Vagina (tissue), 2 donors: ENCODE measurements around the gene KPNB1. TPM values are rescaled to one million over a fixed set of nuclear protein-coding genes. Genes with fewer than 3 reads are reported as not detected.

ENCODE experiments used
- DNase-seq, 2 donors: peaks; one replicate each; pipeline ENCODE4 v3.0.0-alpha.2; 2017; ENCODE audit errors: extremely low spot score in 2 of 2
- H3K27ac ChIP-seq: fragments of 200-600 bp; sonication (generic); one replicate; pipeline ENCODE4 v1.5.1; 2019
- H3K27me3 ChIP-seq: fragments of 200-600 bp; sonication (generic); one replicate; pipeline ENCODE4 v1.5.1; 2019
- H3K36me3 ChIP-seq, 2 donors: fragments of 200-600 bp; sonication (generic); one replicate each; pipeline ENCODE4 v1.5.1; 2017 to 2019
- H3K4me1 ChIP-seq: fragments of 200-600 bp; sonication (generic); one replicate; pipeline ENCODE4 v1.5.1; 2019
- H3K4me3 ChIP-seq, 2 donors: fragments of 200-600 bp; sonication (generic); 1 replicate in 1 of 2; 2 replicates in 1 of 2; pipeline ENCODE4 v1.5.1; 2016 to 2019
- H3K9me3 ChIP-seq: fragments of 200-600 bp; sonication (generic); one replicate; pipeline ENCODE4 v1.5.1; 2019
- POLR2A ChIP-seq, 2 donors: fragments of 450-650 bp; IDR thresholded peaks; one replicate each; pipeline ENCODE4 v1.6.1; 2017; ENCODE audit warnings: antibody characterized with exemption in 2 of 2, mild to moderate bottlenecking in 2 of 2, moderate library complexity in 2 of 2
- POLR2AphosphoS5 ChIP-seq, 2 donors: sonication (generic); formaldehyde crosslinking; IDR thresholded peaks; one replicate each; pipeline ENCODE4 v1.9.0; 2017; ENCODE audit warnings: antibody characterized with exemption in 2 of 2, mild to moderate bottlenecking in 2 of 2, low read depth in 1 of 2; ENCODE audit not compliant: insufficient read depth in 1 of 2
- intact Hi-C: fragments of 100-400 bp; cut with DNase I; formaldehyde crosslinking; loops from one replicate; pipeline ENCODE4 v1.15.1; 2023
- total RNA-seq: library from RNA; depleted of rRNA; stranded (reverse); fragments of >200 nt; gene quantifications from one replicate; pipeline ENCODE4 v1.2.3, GENCODE V29; 2016
- TF ChIP-seq, protein P1 (sequence below), 3 experiments: fragments of 450-650 bp in 2 of 3; fragments of 200-600 bp in 1 of 3; sonication (generic) in 1 of 3; IDR thresholded peaks; one replicate each; pipeline ENCODE4 v1.5.1; 2017 to 2019; ENCODE audit warnings: antibody characterized with exemption in 3 of 3, mild to moderate bottlenecking in 2 of 3, moderate library complexity in 2 of 3

The KPNB1 gene
- total RNA-seq, 1 donor from 2014 or later, result 157 TPM

GRCh38 chr17:47696717-47697642 lies 47.3 kb downstream of the KPNB1 start:
- no peaks in the 10 kb centered on the region for H3K27me3 ChIP-seq
- TF ChIP-seq, protein P1, sequence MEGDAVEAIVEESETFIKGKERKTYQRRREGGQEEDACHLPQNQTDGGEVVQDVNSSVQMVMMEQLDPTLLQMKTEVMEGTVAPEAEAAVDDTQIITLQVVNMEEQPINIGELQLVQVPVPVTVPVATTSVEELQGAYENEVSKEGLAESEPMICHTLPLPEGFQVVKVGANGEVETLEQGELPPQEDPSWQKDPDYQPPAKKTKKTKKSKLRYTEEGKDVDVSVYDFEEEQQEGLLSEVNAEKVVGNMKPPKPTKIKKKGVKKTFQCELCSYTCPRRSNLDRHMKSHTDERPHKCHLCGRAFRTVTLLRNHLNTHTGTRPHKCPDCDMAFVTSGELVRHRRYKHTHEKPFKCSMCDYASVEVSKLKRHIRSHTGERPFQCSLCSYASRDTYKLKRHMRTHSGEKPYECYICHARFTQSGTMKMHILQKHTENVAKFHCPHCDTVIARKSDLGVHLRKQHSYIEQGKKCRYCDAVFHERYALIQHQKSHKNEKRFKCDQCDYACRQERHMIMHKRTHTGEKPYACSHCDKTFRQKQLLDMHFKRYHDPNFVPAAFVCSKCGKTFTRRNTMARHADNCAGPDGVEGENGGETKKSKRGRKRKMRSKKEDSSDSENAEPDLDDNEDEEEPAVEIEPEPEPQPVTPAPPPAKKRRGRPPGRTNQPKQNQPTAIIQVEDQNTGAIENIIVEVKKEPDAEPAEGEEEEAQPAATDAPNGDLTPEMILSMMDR (IDR thresholded peaks at IDR 0.05), result no peak
- TF ChIP-seq POLR2AphosphoS5 (IDR thresholded peaks at IDR 0.05; ENCODE audit: insufficient read depth in 1 of 2, low read depth in 1 of 2) (no peak), POLR2A (IDR thresholded peaks at IDR 0.05) (no peak)
- peaks cover 0 to 5% of the 10 kb centered on the region in 2 donors for H3K36me3 ChIP-seq
- no peak for DNase-seq
- no peaks in the 10 kb centered on the region for H3K9me3 ChIP-seq
- H3K4me1 ChIP-seq, result peaks cover 35% of the 10 kb centered on the region
- peak overlapping the region; percentile 94 for H3K27ac ChIP-seq
- intact Hi-C loops, result no loop called here
- H3K4me3 ChIP-seq, result no peak overlapping the region

- peaks cover 28% of the 10 kb centered on the region for H3K4me1 ChIP-seq
- intact Hi-C loops, result no loop called here
- no peaks in the 10 kb centered on the region for H3K9me3 ChIP-seq
- peaks cover 0 to 5% of the 10 kb centered on the region in 2 donors for H3K36me3 ChIP-seq
- H3K27me3 ChIP-seq, result no peaks in the 10 kb centered on the region
- H3K4me3 ChIP-seq, result no peak overlapping the region
- DNase-seq, result no peak
- no peak overlapping the region for H3K27ac ChIP-seq
- TF ChIP-seq, protein P1 (IDR thresholded peaks at IDR 0.05), result no peak
- TF ChIP-seq POLR2AphosphoS5 (IDR thresholded peaks at IDR 0.05; ENCODE audit: insufficient read depth in 1 of 2, low read depth in 1 of 2), result no peak
- TF ChIP-seq POLR2A (IDR thresholded peaks at IDR 0.05), result no peak
Observed at GRCh38 chr17:47697906-47698711, 48.4 kb downstream of the KPNB1 start.

- Histone ChIP-seq H3K27me3 (no peaks in the 10 kb centered on the region), H3K4me1 (peaks cover 23% of the 10 kb centered on the region), H3K4me3 (no peak overlapping the region), H3K27ac (no peak overlapping the region), H3K9me3 (no peaks in the 10 kb centered on the region), H3K36me3 (peaks cover 0 to 5% of the 10 kb centered on the region in 2 donors)
- TF ChIP-seq POLR2AphosphoS5 (IDR thresholded peaks at IDR 0.05; ENCODE audit: insufficient read depth in 1 of 2, low read depth in 1 of 2) (no peak), POLR2A (IDR thresholded peaks at IDR 0.05) (no peak)
- TF ChIP-seq, protein P1 (IDR thresholded peaks at IDR 0.05), result peak; percentile 59 to 89 (median 64)
- intact Hi-C loops, result no loop called here
- DNase-seq, result no peak
Observed at GRCh38 chr17:47698749-47699535, 49.2 kb downstream of the KPNB1 start.

- no peaks in the 10 kb centered on the region for H3K27me3 ChIP-seq
- H3K4me1 ChIP-seq, result peaks cover 23% of the 10 kb centered on the region
- intact Hi-C loops, result no loop called here
- H3K9me3 ChIP-seq, result no peaks in the 10 kb centered on the region
- no peak overlapping the region for H3K27ac ChIP-seq
- no peak for DNase-seq
- TF ChIP-seq POLR2AphosphoS5 (IDR thresholded peaks at IDR 0.05; ENCODE audit: insufficient read depth in 1 of 2, low read depth in 1 of 2), result no peak
- no peak for TF ChIP-seq POLR2A (IDR thresholded peaks at IDR 0.05)
- TF ChIP-seq, protein P1 (IDR thresholded peaks at IDR 0.05), result no peak
- no peak overlapping the region for H3K4me3 ChIP-seq
- H3K36me3 ChIP-seq, result peaks cover 0 to 5% of the 10 kb centered on the region in 2 donors
Observed at GRCh38 chr17:47699536-47699840, 49.8 kb downstream of the KPNB1 start.
